ENCODE measurements around the gene MIA. TPM values are rescaled to one million over a fixed set of nuclear protein-coding genes. Genes with fewer than 3 reads are reported as not detected.

MIA gene
- polyA plus RNA-seq, 1 donor from 2014 or later = 1.8 TPM

DNA sequence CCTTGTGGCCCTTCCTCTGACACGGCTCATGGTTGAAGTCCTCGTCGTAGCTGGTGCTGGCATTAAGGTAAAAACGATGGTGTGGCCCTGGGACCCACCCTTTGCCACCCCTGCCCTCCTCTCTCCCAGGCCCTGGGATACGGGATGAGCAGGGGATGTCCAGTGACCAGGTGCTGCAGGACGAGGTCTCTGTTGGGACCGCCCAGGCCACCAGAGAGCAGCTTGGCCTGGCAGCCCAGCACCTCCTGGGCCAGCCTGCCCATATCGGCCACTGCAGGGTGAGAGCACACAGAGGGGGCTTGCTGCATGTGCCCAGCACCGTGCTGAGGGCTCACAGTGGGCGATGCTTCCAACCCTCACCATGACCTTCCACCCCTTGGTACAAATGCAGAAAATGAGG lies 31.4 kb upstream of the MIA start:
- Histone ChIP-seq H3K27me3 (ENCODE audit: insufficient read depth, low read depth, low read length) (no peaks in the 10 kb centered on the region), H3K9ac (ENCODE audit: low read length) (no peak overlapping the region), H4K20me1 (ENCODE audit: insufficient read depth) (no peaks in the 10 kb centered on the region), H3K27ac (ENCODE audit: low read length) (no peak overlapping the region), H2AFZ (ENCODE audit: low read depth, low read length) (no peak overlapping the region), H3K4me2 (ENCODE audit: low read length) (no peak overlapping the region), H3K9me2 (ENCODE audit: insufficient read depth, low read length) (no peaks in the 10 kb centered on the region), H3K36me3 (ENCODE audit: insufficient read depth, low read length) (no peaks in the 10 kb centered on the region), H3K9me3 (ENCODE audit: low read length) (no peaks in the 10 kb centered on the region), H3F3A (ENCODE audit: insufficient read depth, low read length, poor library complexity, severe bottlenecking) (no peaks in the 10 kb centered on the region), H3K79me2 (replicated peaks; ENCODE audit: insufficient read depth, low read length) (no peaks in the 10 kb centered on the region), H3K4me3 (ENCODE audit: low read length) (no peak overlapping the region)
- TF ChIP-seq TAF1 (IDR thresholded peaks at IDR 0.05; ENCODE audit: low read depth) (no peak), EP300 (conservative IDR thresholded peaks at IDR 0.05; ENCODE audit: poor library complexity, severe bottlenecking) (no peak), MXI1 (conservative IDR thresholded peaks at IDR 0.05; ENCODE audit: poor library complexity, severe bottlenecking) (no peak), RAD21 (conservative IDR thresholded peaks at IDR 0.05) (no peak), POLR2AphosphoS5 (IDR thresholded peaks at IDR 0.05) (no peak), EZH2 (IDR thresholded peaks at IDR 0.05; ENCODE audit: borderline replicate concordance, insufficient read depth, low read length, poor library complexity, severe bottlenecking) (no peak), SMC3 (conservative IDR thresholded peaks at IDR 0.05; ENCODE audit: poor library complexity) (no peak)
- TF ChIP-seq, protein P1, sequence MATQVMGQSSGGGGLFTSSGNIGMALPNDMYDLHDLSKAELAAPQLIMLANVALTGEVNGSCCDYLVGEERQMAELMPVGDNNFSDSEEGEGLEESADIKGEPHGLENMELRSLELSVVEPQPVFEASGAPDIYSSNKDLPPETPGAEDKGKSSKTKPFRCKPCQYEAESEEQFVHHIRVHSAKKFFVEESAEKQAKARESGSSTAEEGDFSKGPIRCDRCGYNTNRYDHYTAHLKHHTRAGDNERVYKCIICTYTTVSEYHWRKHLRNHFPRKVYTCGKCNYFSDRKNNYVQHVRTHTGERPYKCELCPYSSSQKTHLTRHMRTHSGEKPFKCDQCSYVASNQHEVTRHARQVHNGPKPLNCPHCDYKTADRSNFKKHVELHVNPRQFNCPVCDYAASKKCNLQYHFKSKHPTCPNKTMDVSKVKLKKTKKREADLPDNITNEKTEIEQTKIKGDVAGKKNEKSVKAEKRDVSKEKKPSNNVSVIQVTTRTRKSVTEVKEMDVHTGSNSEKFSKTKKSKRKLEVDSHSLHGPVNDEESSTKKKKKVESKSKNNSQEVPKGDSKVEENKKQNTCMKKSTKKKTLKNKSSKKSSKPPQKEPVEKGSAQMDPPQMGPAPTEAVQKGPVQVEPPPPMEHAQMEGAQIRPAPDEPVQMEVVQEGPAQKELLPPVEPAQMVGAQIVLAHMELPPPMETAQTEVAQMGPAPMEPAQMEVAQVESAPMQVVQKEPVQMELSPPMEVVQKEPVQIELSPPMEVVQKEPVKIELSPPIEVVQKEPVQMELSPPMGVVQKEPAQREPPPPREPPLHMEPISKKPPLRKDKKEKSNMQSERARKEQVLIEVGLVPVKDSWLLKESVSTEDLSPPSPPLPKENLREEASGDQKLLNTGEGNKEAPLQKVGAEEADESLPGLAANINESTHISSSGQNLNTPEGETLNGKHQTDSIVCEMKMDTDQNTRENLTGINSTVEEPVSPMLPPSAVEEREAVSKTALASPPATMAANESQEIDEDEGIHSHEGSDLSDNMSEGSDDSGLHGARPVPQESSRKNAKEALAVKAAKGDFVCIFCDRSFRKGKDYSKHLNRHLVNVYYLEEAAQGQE (IDR thresholded peaks at IDR 0.05; ENCODE audit: borderline replicate concordance) = no peak
- TF ChIP-seq, protein P2, sequence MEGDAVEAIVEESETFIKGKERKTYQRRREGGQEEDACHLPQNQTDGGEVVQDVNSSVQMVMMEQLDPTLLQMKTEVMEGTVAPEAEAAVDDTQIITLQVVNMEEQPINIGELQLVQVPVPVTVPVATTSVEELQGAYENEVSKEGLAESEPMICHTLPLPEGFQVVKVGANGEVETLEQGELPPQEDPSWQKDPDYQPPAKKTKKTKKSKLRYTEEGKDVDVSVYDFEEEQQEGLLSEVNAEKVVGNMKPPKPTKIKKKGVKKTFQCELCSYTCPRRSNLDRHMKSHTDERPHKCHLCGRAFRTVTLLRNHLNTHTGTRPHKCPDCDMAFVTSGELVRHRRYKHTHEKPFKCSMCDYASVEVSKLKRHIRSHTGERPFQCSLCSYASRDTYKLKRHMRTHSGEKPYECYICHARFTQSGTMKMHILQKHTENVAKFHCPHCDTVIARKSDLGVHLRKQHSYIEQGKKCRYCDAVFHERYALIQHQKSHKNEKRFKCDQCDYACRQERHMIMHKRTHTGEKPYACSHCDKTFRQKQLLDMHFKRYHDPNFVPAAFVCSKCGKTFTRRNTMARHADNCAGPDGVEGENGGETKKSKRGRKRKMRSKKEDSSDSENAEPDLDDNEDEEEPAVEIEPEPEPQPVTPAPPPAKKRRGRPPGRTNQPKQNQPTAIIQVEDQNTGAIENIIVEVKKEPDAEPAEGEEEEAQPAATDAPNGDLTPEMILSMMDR (IDR thresholded peaks at IDR 0.05; ENCODE audit: poor library complexity, severe bottlenecking) = no peak

DNA sequence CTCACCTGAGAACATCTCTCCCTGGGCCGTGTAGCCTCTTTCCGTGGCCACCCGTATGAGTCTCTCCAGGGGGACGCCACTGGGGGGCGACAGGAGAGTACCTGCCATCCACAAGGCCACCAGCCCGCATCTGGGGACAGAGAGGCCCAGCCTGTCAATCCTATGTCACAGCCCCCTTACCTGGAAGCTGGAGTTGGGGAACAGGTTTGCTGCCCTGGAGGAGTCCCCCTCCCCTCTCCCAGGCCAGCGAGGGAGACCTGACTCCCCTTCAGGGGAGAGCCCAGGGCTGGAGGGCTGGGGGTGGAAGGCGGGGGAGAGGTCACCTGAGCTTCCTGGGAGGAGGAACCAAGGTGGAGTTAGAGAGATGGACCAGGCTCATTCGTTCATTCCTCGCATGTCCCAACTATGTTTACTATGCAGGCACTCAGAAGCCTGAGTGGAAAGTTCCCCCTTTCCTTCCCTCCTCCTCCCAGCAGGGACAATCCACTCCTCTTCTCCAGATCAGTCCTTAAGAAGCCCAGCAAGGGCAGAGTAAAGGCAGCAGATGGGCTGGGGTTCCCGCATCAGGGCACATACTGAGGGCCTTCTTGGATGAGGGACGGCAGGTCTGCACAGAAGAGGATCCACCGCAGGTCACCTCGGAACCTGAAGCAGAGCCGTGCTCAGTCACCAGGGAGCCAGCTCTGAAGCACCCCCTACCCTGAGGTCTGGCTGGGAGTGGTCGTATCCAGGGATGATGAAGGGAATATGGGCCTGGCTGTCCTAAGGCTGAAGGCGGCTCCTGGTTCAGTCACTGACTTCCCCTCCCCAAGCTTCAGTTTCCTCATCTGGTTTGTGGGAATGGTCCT lies 30.5 kb upstream of the MIA start:
- no peaks in the 10 kb centered on the region for H3K9me3 ChIP-seq (ENCODE audit: low read length)
- H3K36me3 ChIP-seq (ENCODE audit: insufficient read depth, low read length) = no peaks in the 10 kb centered on the region
- H3K4me3 ChIP-seq (ENCODE audit: low read length) = no peak overlapping the region
- no peak overlapping the region for H3K27ac ChIP-seq (ENCODE audit: low read length)
- H3K9me2 ChIP-seq (ENCODE audit: insufficient read depth, low read length) = no peaks in the 10 kb centered on the region
- H2AFZ ChIP-seq (ENCODE audit: low read depth, low read length) = no peak overlapping the region
- no peaks in the 10 kb centered on the region for H3F3A ChIP-seq (ENCODE audit: insufficient read depth, low read length, poor library complexity, severe bottlenecking)
- no peak overlapping the region for H3K4me2 ChIP-seq (ENCODE audit: low read length)
- no peak overlapping the region for H3K9ac ChIP-seq (ENCODE audit: low read length)
- H3K79me2 ChIP-seq (replicated peaks; ENCODE audit: insufficient read depth, low read length) = peaks cover 7% of the 10 kb centered on the region
- no peaks in the 10 kb centered on the region for H3K27me3 ChIP-seq (ENCODE audit: insufficient read depth, low read depth, low read length)
- no peaks in the 10 kb centered on the region for H4K20me1 ChIP-seq (ENCODE audit: insufficient read depth)
- TF ChIP-seq SMC3 (conservative IDR thresholded peaks at IDR 0.05; ENCODE audit: poor library complexity) = no peak
- TF ChIP-seq EP300 (conservative IDR thresholded peaks at IDR 0.05; ENCODE audit: poor library complexity, severe bottlenecking) = no peak
- TF ChIP-seq, protein P2 (IDR thresholded peaks at IDR 0.05; ENCODE audit: poor library complexity, severe bottlenecking) = no peak
- no peak for TF ChIP-seq TAF1 (IDR thresholded peaks at IDR 0.05; ENCODE audit: low read depth)
- no peak for TF ChIP-seq MXI1 (conservative IDR thresholded peaks at IDR 0.05; ENCODE audit: poor library complexity, severe bottlenecking)
- no peak for TF ChIP-seq RAD21 (conservative IDR thresholded peaks at IDR 0.05)
- TF ChIP-seq, protein P1 (IDR thresholded peaks at IDR 0.05; ENCODE audit: borderline replicate concordance) = no peak
- TF ChIP-seq EZH2 (IDR thresholded peaks at IDR 0.05; ENCODE audit: borderline replicate concordance, insufficient read depth, low read length, poor library complexity, severe bottlenecking) = no peak
- no peak for TF ChIP-seq POLR2AphosphoS5 (IDR thresholded peaks at IDR 0.05)
